ENCODE data around the gene STARD10. TPM values are rescaled to one million over a fixed set of nuclear protein-coding genes. Genes with fewer than 3 reads are reported as not detected.

STARD10 gene
- total and polyA plus RNA-seq, 11 donors = 35.2 to 237 (median 55.2) TPM

DNA sequence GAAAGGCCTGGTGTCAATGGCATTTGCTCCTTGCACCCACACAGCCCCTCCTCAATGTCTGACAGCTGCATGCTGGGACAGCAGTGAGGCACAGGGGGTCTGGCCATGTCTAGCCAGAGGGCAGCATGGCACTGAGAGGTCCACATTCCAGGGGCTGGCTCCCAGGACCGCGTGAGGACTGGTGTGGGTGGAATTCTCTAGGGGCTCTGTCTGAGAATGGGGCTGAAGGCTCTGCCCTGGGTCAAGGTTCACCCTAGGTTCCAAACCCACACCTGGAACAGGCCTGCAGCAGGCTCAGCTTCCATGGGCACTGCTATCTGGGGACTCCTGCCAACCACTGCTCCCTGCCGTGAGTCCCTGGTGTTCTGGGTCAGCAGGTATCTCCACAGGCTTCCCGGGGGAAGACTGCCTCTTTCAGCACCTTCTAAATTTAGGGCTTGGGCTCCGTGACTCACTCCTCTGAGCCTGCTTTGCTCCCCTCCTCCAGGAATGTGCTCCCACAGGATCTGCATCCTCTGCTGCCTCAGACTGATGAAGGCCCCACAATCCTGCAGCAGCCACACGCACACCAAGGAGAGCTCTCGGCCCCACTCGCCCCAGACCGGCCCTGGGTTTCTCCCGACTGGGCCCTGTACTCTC is 4.2 kb downstream of the STARD10 start:
- no peaks in the 10 kb centered on the region for H3K27me3 ChIP-seq
- DNase-seq (peak; percentile 59 to 79 (median 71)), ATAC-seq (peak; percentile 32 to 48 (median 46))
- no peak overlapping the region for H3K4me3 ChIP-seq
- H3K27ac ChIP-seq = peak overlapping the region in 8 of 12 donors; percentile 1 to 79 (median 55)
- 13 to 39% (median 33%) methylated on average over 6 to 10 of the region's 10 CpGs for WGBS, 4 donors
- intact Hi-C loops (cut with DNase I) = loop anchor here in 3 of 10 donors (2.0 to 10.0 kb wide), 4 partner anchors 37 to 195 kb away; partner anchors contain the start of gene ARAP1 (in 1 of the 3)
- H3K36me3 ChIP-seq = no peaks in the 10 kb centered on the region
- H3K4me1 ChIP-seq = peaks cover 0 to 53% (median 29%) of the 10 kb centered on the region in 12 donors
- no peaks in the 10 kb centered on the region for H3K9me3 ChIP-seq
- no peak for TF ChIP-seq POLR2A (IDR thresholded peaks at IDR 0.05)
- TF ChIP-seq, protein P1, sequence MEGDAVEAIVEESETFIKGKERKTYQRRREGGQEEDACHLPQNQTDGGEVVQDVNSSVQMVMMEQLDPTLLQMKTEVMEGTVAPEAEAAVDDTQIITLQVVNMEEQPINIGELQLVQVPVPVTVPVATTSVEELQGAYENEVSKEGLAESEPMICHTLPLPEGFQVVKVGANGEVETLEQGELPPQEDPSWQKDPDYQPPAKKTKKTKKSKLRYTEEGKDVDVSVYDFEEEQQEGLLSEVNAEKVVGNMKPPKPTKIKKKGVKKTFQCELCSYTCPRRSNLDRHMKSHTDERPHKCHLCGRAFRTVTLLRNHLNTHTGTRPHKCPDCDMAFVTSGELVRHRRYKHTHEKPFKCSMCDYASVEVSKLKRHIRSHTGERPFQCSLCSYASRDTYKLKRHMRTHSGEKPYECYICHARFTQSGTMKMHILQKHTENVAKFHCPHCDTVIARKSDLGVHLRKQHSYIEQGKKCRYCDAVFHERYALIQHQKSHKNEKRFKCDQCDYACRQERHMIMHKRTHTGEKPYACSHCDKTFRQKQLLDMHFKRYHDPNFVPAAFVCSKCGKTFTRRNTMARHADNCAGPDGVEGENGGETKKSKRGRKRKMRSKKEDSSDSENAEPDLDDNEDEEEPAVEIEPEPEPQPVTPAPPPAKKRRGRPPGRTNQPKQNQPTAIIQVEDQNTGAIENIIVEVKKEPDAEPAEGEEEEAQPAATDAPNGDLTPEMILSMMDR (IDR thresholded peaks at IDR 0.05) = no peak

DNA sequence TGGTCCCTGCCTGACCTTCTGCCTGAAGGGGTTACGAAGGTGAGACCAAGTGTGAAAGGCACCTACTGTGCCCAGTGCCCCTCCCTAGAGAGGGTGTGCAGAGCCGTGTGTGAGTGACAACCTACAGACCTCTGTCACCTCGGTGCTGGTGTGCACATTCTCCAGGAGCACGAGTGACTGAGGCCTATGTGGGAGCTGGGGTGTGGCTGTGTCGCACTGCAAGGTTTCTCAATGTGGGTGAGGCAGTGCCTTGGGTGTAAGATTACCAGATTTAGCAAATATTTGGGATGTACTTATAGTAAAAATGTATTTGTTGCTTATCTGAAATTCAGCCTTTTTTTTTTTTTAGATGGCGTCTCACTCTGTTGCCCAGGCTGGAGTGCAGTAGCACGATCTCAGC is 5.6 kb downstream of the STARD10 start:
- intact Hi-C loops (cut with DNase I) = no loop called here
- WGBS, 4 donors = 71 to 75% (median 72%) methylated on average over 7 of the region's 7 CpGs
- peak overlapping the region in 1 of 12 donors; percentile 55 for H3K27ac ChIP-seq

DNA sequence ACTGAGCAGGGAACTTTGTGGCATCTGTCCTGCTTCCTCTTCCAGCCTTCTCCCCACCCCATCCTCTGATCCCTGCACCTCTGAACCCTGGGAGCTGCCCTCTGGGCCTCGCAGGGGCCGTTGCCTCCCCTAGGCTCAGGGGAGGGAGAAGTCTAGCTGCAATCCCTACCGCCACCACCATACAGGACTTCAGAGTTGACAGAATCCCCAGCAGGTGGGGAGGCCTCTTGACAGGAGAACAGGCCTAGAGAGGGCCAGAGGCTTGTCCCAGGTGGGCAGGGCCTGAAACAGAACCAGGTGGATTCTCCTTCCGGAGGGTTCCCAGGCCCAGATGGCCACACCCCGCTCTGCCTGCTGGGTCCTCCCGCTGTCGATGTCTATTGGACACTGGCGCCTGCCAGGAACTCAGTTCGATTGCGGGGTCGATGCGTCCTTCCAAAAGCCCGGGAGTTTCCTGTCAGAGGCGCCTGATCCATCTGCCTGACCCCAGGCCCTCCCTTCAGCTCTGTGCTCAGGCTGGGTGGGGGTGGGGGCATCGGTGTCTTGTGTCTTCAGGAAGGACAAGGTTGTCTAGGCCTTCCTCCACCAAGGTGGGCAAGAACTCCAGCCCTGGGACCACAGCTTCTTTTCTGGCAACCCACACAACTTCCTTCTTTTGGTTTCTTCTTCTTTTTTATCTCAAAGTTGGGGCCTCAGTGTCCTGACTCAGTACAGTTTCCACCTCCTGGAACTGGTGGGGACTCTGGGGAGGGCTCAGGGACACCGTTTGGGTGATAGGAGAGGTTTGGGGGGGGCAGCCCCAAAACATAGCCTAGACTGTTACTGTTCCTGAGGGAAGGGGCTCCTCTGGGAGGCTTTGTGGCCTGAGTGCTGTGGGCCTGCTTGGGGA is 6.4 kb downstream of the STARD10 start:
- no peaks in the 10 kb centered on the region for H3K36me3 ChIP-seq
- no peak overlapping the region for H3K4me3 ChIP-seq
- peak overlapping the region in 1 of 12 donors; percentile 55 for H3K27ac ChIP-seq
- DNase-seq (peak in 1 of 5 donors; percentile 46), ATAC-seq (no peak)
- H3K9me3 ChIP-seq = no peaks in the 10 kb centered on the region
- TF ChIP-seq POLR2A (IDR thresholded peaks at IDR 0.05) = no peak
- TF ChIP-seq, protein P1 (IDR thresholded peaks at IDR 0.05) = no peak
- intact Hi-C loops (cut with DNase I) = no loop called here
- H3K27me3 ChIP-seq = no peaks in the 10 kb centered on the region
- peaks cover 0 to 36% (median 15%) of the 10 kb centered on the region in 12 donors for H3K4me1 ChIP-seq
- 67 to 72% (median 69%) methylated on average over 14 to 16 of the region's 16 CpGs for WGBS, 4 donors

More for the DNA sequence above, 5.6 kb downstream of the STARD10 start:
- TF ChIP-seq POLR2A (IDR thresholded peaks at IDR 0.05) = no peak
- TF ChIP-seq, protein P1 (IDR thresholded peaks at IDR 0.05) = no peak
- ATAC-seq (no peak), DNase-seq (peak in 1 of 5 donors; percentile 10)
- no peaks in the 10 kb centered on the region for H3K36me3 ChIP-seq
- H3K27me3 ChIP-seq = no peaks in the 10 kb centered on the region
- H3K4me3 ChIP-seq = no peak overlapping the region
- H3K9me3 ChIP-seq = no peaks in the 10 kb centered on the region
- H3K4me1 ChIP-seq = peaks cover 0 to 43% (median 20%) of the 10 kb centered on the region in 12 donors

Measured in heart left ventricle (tissue), 16 donors.